HUDEP-2 (cell line): ENCODE results near the gene SESTD1.
"Not testable (repeated sequence)": the region's sequence is repeated elsewhere in the genome, so short reads cannot be mapped to it uniquely, and the experiment has no call there.

Experiments used
- DNase-seq, 76 experiments: peaks; one replicate each; lab custom pipeline; 2025; ENCODE audit not compliant: unreplicated experiment in 76 of 76; lab: John Stamatoyannopoulos, UW

The SESTD1 gene

DNA sequence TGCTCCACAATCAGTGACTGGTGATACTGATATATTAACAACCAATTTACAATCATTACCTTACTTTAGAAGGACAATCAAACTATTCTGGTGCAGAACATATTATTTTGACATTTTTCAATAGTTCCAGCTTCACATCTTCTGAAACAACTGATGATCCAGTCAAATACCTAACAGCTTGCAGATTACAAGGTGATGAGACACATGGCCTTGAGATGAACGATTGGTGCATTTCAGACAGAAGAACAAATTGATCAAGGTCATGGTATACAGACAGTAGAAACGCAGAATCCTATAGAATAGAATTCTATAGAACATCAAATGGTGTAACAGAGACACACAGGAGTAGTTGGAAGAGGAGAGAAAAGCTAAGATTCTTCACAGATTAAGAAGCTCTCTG, 24.8 kb downstream of the SESTD1 start:
- no peak for DNase-seq

DNA sequence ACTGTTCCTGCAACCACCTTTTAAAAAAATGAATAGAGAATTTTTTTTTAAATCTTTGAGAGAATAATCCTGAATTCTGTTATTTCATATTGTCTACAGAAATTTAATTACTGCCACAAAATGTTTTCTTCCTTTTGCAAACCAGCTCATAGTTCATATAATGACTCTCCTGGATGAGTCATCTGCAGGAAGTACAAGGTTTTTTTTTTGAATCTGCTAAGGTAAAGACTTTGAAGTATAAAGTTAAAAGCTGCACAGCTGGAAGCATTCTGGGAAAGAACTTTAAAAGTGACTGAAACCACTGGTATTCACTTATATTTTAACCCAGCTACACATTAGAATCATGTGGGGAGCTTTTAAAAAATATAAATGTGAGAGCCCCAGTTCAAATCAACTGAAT, 25.4 kb downstream of the SESTD1 start:
- no peak for DNase-seq

DNA sequence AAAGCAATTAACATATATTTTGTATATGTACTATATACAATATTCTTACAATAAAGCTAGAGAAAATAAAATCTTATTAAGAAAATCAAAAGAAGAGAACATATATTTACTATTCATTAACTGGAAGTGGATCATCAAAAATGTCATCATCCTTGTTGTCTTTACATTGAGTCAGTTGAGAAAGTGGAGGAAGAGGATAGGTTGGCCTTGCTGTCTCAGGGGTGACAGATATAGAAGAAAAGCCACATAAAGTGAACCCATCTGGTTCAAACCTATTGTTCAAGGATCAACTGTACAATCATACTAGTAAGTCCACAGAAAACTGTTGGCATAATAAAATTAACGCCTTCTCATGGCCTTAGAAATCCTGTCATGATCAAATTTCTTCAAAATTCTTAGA, 26.6 kb downstream of the SESTD1 start:
- no peak for DNase-seq

DNA sequence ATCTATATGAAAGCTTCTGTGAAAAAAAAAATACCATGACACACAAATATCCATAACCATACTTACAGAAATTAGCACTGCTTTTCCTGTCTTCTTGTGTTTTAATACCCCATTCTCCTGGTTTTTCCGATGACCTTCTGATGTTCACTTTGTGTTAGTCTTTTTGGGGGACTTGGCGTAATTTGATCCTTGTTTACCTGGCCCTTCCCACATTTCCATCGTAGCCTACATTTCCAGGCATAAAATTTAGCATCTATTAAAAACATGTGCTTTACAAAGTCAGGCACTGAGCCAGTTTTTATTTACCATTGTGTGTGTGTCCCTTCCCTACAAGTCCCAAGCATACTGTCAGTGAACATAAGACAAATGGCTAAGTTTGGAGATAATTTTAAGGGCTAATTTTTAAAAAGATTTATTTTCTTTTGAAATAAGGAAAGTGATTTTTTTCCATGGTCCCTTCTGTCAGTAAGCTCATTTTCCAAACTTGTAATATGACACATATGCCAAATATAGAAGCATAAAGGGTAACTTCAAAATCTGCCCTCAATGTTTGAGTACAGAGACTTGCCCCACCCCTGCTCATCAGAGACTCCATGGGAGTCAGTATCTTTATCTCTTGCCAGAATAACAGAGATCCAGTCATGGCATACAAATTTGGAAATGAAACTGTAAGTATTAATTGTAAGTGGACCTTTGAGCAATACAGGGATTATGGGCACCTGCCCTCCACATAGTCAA, 27.3 kb downstream of the SESTD1 start:
- no peak for DNase-seq

DNA sequence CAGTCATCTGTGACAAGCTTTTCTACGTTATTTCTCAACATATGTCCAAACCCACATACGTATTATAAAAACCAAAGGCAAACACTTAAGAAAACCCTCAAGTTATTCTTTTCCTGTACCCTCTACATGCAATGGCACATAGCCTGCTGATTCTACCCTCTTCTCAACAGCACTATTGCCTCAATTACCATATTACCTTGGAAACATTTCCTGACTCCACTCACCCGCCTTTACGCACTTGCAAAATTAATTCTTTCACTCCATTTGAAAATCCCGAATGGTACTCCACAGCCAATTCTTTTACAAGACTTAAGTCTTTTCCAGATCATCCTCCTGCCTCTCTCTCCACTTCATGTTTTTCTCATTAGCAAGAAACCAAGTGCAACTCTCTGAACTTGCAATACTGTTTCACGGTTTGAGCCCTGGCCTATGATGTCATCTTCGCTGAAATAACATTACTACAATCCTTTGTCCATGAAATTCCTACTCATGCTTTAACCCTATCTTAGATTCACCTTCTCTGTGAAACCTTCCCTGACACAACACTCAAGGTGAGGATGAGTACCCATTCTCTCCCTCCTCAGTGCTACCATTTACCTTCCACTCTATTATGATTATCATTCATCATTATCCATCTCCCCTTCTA, 29.0 kb downstream of the SESTD1 start:
- DNase-seq, result no peak

DNA sequence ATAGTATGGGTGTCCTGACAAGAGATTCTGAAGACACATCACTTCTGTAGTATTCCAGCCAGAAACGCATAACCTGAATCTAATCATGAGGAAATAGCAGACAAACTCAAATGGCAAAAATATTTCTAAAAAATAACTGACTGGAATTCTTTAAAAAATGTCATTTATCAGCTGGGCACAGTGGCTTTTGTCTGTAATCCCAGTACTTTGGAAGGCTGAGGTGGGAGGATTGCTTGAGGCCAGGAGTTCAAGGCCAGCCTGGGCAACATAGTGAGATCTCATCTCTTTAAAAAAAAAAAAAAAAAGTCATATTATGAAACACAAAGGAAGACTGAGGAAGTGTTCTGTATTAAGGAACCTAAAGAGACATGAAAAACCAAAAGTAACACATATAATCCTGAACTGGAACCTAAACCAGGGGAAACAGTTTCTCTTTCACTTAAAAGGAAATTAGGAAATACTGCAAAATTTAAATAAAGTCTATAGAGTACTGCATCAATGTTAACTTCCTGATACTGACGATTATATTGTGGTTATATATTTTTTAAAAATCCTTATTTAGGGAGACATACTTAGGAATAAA, 29.9 kb downstream of the SESTD1 start:
- DNase-seq, result no peak

DNA sequence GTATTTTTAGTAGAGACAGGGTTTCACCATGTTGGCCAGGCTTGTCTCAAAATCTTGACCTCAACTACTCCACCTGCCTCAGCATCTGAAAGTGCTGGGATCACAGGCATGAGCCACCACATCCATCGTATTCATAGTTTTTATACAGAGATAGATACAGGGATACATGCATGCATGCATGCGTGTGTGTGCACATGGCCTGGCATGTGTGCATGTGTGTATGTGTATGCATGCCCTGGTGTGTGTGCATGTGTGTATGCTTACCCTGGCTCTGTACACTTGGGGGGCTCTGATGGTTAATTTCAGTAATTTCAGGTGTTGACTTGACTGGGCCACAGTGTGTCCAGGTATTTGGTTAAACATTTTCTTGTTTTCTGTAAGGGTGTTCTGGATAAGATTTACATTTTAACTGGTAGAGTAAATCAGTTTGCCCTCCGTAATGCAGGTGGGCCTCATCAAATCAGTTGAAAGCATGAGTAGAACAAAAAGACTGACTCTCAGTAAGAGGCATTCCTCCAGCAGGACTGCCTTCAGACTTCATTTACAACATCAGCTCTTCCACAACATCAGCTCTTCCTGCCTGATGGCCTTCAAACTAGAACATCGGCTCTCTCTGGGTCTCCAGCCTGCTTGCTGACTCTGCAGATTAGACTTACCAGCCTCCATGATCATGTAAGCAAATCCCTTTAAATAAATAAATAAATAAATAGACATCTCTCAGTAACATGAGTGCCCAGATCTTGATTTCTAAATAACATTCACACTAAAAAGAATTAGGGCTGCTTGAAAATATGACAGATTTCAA, 30.8 kb downstream of the SESTD1 start:
- no peak for DNase-seq

DNA sequence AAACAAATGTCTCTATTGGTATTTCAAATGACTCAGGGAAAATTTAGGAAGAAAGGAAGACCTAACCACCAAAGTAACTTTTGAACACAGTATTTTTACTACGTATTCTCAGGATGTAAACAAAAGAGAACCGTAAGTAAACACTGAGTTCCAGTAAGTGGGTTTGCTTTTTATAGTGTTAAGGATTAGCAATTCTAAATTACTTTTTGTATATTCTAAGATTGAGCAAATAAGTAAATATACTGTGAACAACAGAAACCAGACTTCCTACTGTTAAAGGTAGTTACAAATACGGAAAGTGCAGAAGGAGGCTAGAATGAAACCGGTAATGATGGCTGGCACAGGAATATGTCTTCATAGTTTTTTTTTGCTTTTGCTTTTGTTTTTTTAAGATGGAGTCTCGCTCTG, 31.5 kb downstream of the SESTD1 start:
- no peak for DNase-seq

DNA sequence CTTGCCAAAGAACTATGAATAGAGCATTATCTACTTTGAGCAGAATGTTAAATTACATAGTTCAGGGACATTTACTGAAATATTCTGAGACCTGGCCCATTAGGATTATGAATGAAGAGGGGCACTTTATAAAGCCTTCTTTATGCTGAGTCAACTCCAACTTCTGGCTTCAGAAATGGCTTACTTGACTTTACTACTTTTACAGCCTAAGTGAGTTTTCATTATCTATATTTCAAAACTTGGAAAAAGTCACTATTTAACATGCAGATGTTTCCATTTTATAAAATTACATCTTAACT, 37.7 kb downstream of the SESTD1 start:
- no peak for DNase-seq

DNA sequence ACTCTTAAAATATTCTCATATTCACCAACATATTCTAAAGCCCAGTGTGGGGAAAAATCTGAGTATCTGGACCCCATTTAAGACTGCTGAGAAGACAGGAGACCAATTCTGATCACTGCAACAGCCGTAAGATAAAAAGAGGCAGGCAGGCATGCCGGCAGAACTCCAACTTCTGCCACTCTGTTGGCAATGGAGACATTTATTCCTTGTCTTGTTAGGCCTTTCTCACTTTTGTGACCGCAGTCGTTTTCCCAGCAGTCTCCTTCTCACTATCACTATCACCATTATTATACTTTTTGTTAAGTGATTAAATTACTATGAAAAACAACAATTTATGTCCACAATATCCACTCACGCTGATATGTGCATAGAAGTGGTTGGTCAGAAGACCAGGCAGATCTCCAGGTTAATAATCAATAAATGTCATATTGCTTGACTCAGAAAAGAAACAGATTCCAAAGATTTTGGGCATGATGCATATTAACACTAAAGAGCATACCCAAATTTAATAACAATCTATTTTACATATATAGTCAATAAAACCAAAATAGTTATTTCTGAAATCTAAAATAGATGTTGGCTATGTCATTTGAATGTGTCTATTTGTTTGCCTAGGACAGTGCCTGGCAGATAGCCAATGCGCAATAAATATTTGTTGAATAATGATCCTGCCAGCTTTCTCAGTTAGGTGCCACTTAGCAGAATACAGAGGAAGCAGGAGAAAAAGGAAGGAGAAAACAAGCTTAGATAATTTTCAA, 38.2 kb downstream of the SESTD1 start:
- DNase-seq, result no peak

DNA sequence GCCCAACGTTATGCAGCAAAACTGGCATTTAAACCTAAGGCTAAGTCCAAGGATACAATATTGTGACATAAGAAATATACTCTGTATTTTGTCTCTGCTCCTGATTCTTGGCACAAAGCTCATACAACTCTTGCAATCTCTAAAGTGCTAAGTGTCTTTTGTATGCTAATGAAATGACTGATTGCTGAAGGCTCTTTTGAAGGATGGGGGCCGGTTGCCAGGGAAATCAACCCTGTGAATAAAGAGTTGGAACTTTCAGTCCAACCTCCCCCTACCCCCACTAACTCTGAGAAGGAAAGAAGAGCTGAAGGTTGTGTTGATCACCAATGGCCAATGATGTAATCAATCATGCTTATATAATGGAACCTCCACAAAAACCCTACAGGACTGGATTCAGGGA, 40.3 kb downstream of the SESTD1 start:
- DNase-seq, result no peak

DNA sequence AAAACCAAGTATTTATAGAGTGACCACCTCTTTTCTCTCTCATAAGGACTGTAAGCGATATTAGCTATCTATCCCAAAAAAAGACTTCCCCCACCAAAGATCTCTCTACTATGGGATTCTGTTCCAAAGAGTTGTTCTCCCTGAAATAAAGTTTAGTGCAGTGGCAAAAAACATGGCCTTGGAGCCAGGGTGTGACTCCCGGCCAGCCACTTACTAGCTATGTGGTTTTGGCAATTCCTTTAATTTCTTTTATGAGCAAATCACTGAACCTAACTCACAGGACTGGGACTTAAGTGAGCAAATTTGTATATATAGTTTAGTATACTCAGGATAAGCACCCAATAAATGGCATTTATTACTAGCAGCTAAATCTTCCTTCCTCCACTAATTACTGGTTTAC, 42.6 kb downstream of the SESTD1 start:
- no peak for DNase-seq

DNA sequence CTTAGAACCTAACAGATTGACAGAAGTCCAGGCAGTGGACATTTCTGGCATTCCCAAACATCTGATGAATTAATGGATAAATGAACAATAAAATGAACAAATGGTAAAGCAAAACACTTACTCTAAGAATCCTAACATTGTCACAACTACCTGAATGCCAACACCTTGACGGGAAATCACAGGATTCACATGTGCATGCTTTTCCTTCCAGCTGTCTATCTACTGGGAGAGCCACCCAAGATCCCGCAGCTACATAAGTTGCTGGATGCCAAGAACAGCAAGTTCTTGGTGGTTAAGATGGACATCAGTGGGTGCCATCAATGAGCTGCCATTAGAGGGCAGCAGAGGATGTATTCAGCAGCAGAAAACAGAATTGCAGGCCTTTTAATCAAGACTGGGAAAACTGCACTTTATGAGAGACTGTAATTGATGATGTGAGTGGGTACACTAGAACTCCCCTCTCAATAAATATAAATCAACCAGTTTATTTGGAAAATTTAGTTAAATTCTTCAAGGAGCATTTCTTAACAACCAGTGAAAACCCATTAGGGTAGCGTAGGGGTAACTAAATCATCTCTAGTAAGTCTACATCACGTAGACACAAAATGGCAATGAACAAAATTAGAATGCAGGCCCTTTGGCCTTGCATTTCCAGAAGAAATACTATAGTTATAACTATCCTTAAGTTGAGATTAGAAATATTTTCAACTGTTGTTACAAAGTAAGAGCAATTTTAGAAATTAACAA, 45.6 kb downstream of the SESTD1 start:
- peak in 34 of 76 experiments; percentile 0 to 55 (median 10) for DNase-seq

DNA sequence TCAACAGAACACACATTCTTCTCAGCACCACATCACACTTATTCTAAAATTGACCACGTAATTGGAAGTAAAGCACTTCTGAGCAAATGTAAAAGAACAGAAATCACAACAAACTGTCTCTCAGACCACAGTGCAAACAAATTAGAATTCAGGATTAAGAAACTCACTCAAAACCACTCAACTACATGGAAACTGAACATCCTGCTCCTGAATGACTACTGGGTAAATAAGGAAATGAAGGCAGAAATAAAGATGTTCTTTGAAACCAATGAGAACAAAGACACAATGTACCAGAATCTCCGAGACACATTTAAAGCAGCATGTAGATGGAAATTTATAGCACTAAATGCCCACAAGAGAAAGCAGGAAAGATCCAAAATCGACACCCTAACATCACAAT, 50.0 kb downstream of the SESTD1 start:
- not testable (repeated sequence) for DNase-seq

DNA sequence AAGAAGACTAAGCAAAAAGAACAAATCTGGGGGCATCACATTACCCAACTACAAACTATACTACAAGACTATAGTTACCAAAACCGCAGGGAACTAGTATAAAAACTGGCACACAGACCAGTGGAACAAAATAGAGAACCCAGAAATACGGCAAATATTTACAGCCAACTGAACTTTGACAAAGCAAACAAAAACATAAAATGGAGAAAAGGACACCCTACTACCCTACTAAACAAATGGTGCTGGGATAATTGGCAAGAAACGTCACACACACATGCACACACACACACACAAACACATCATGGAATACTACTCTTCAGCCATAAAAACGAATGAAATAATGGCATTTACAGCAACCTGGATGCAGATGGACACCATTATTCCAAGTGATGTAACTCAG, 53.3 kb downstream of the SESTD1 start:
- DNase-seq, result no peak

DNA sequence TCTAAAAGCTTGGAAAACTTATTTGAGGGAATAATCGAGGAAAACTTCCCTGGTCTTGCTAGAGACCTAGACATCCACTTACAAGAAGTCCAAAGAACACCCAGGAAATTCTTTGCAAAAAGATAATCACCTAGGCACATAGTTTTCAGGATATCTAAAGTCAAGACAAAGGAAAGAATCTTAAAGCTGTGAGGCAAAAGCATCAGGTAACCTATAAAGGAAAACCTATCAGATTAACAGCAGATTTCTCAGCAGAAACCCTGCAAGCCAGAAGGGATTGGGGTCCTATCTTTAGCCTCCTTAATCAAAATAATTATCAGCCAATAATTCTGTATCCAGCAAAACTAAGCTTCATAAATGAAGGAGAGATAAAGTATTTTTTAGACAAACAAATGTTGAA, 56.4 kb downstream of the SESTD1 start:
- not testable (repeated sequence) for DNase-seq

DNA sequence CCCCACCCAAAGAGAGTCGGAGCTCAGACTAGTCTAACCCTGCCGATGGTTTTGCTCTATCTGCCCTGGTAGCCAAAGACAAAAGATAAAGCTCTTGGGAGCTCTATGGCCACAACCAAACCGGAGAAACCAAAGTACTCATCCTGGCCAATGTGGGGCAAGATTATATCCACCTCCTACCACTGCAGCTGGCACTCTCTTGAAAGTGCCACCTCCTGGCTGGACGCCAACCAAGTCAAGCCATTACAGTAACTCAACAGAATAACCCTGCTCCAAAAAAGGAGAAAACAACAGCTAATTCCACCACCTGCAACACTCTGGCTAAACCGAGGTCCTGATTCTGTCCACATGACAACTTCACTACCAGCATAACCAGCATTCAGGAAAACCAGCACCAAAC, 57.6 kb downstream of the SESTD1 start:
- DNase-seq, result no peak

DNA sequence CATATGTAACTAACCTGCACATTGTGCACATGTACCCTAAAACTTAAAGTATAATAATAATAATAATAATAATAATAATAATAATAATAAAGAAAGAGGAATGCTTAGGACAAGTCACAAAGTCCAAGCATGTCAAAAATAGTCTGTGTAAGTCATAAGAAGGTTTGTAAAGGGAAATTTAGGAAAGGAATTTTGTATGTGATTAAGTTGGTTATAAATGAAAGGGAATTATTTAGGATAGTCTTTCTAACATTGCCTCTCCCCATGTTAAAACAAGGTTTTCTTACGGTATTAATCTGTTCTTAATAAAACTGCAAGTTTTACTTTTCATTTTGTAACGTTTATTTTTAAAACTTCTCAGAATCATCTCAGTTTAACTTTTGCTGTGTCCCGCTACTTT, 62.8 kb downstream of the SESTD1 start:
- no peak for DNase-seq

DNA sequence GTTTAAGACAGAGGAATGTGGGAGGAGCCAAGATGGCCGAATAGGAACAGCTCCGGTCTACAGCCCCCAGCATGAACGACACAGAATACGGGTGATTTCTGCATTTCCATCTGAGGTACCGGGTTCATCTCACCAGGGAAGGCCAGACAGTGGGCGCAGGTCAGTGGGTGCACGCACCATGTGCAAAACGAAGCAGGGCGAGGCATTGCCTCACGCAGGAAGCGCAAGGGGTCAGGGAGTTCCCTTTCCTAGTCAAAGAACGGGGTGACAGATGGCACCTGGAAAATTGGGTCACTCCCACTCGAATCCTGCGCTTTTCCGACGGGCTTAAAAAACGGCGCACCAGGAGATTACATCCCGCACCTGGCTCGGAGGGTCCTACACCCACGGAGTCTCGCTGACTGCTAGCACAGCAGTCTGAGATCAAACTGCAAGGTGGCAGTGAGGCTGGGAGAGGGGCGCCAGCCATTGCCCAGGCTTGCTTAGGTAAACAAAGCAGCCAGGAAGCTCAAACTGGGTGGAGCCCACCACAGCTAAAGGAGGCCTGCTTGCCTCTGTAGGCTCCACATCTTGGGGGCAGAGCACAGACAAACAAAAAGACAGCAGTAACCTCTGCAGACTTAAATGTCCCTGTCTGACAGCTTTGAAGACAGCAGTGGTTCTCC, 68.6 kb downstream of the SESTD1 start:
- not testable (repeated sequence) for DNase-seq

DNA sequence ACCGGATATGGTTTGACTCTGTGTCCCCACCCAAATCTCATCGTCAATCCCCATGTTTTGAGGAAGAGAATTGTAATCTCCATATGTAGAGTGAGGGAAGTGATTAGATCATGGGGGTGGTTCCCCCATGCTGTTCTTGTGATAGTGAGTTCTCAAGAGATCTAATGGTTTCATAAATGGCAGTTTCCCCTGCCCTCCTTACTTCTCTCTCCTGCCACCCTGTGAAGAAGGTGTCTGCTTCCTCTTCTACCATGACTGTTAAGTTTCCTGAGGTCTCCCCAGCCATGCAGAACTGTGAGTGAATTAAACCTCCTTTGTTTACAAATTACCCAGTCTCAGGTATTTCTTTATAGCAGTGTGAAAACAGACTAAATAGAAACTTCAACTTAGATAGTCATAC, 69.5 kb downstream of the SESTD1 start:
- DNase-seq, result no peak
